Measurements from ENCODE around the gene DCAF15.
"Not testable (repeated sequence)": the region's sequence is repeated elsewhere in the genome, so short reads cannot be mapped to it uniquely, and the experiment has no call there.

Gene DCAF15

GRCh38 chr19:13960863-13961784, 8.8 kb downstream of the DCAF15 start:
- no peak for DNase-seq

GRCh38 chr19:13961826-13962698, 9.8 kb downstream of the DCAF15 start:
- DNase-seq = no peak

GRCh38 chr19:13962699-13963602, 10.6 kb downstream of the DCAF15 start:
- DNase-seq = no peak

- DNase-seq = no peak
These were observed 11.3 kb downstream of the DCAF15 start for GRCh38 chr19:13963603-13964105.

- no peak for DNase-seq
These were observed 12.5 kb downstream of the DCAF15 start for GRCh38 chr19:13964776-13965175.

- no peak for DNase-seq
These were observed 13.1 kb downstream of the DCAF15 start for GRCh38 chr19:13965377-13965896.

- no peak for DNase-seq
These were observed 13.8 kb downstream of the DCAF15 start for GRCh38 chr19:13965926-13966683.

GRCh38 chr19:13966684-13967128, 14.4 kb downstream of the DCAF15 start:
- DNase-seq = no peak

GRCh38 chr19:13967206-13967605, 14.9 kb downstream of the DCAF15 start:
- DNase-seq = not testable (repeated sequence)

GRCh38 chr19:13968383-13968935, 16.1 kb downstream of the DCAF15 start:
- no peak for DNase-seq

GRCh38 chr19:13968999-13969398, 16.7 kb downstream of the DCAF15 start:
- no peak for DNase-seq

GRCh38 chr19:13969897-13970296, 17.6 kb downstream of the DCAF15 start:
- DNase-seq = no peak

GRCh38 chr19:13971868-13972267, 19.6 kb downstream of the DCAF15 start:
- DNase-seq = not testable (repeated sequence)

GRCh38 chr19:13972368-13973155, 20.3 kb downstream of the DCAF15 start:
- no peak for DNase-seq

GRCh38 chr19:13973479-13973878, 21.2 kb downstream of the DCAF15 start:
- not testable (repeated sequence) for DNase-seq

- peak in 2 of 4 experiments; percentile 32 to 44 for DNase-seq
These were observed 21.8 kb downstream of the DCAF15 start for GRCh38 chr19:13974073-13974472.

- DNase-seq = no peak
These were observed 23.6 kb downstream of the DCAF15 start for GRCh38 chr19:13975870-13976269.

GRCh38 chr19:13976446-13976845, 24.1 kb downstream of the DCAF15 start:
- DNase-seq = no peak

GRCh38 chr19:13977803-13978202, 25.5 kb downstream of the DCAF15 start:
- no peak for DNase-seq

All from activated naive CD4-positive, alpha-beta T cell (primary cell).